ENCODE measurements around the gene PRKCD.

DNA sequence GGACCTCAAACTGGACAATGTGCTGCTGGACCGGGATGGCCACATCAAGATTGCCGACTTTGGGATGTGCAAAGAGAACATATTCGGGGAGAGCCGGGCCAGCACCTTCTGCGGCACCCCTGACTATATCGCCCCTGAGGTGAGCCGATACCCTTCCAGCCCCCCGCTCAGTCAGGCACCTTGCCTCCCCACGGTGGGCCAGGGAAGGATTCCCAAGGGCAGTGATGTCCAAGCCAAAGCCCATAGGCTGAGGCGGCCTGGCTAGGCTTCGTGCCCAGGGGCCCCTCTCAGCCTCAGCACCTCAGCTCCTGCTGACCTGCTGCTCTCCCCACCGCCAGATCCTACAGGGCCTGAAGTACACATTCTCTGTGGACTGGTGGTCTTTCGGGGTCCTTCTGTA lies 27.7 kb downstream of the PRKCD start:
- TF ChIP-seq YY1 (IDR thresholded peaks at IDR 0.05; ENCODE audit: insufficient read depth, insufficient read length), result no peak
- no peak for TF ChIP-seq ZNF274 (IDR thresholded peaks at IDR 0.05; ENCODE audit: low read depth, low read length)

All from NT2/D1 (cell line).